ENCODE data around the gene ITPA. TPM values are rescaled to one million over a fixed set of nuclear protein-coding genes. Genes with fewer than 3 reads are reported as not detected.

The ITPA gene
- total and polyA plus RNA-seq, 2 of the 13 experiments (the other 11 are each of a cell fraction or from before 2014, with no cell fraction given) = 60.1 to 103 TPM

- no peak for TF ChIP-seq ZNF142 (CRISPR knock-in tag; IDR thresholded peaks at IDR 0.05)
- TF ChIP-seq CENPX (CRISPR knock-in tag; IDR thresholded peaks at IDR 0.05) = no peak
- 0 out of 2 replicates have a peak, but pooled peaks have one; percentile 63 for TF ChIP-seq GLI4 (CRISPR knock-in tag; IDR thresholded peaks at IDR 0.05; ENCODE audit: borderline replicate concordance)
- TF ChIP-seq NR0B2 (CRISPR knock-in tag; IDR thresholded peaks at IDR 0.05) = no peak
- no peak for TF ChIP-seq ZFP36 (IDR thresholded peaks at IDR 0.05; ENCODE audit: borderline replicate concordance, low read depth, low read length, partially characterized antibody)
- no peak for TF ChIP-seq NKX3-1 (CRISPR knock-in tag; IDR thresholded peaks at IDR 0.05)
- TF ChIP-seq PAWR (CRISPR knock-in tag; IDR thresholded peaks at IDR 0.05; ENCODE audit: borderline replicate concordance) = no peak
- no peak for TF ChIP-seq ZNF724P (CRISPR knock-in tag; IDR thresholded peaks at IDR 0.05; ENCODE audit: borderline replicate concordance)
- no peak for TF ChIP-seq ZNF407 (CRISPR knock-in tag; IDR thresholded peaks at IDR 0.05; ENCODE audit: not compliant biosample characterization)
- no peak for TF ChIP-seq HMG20B (CRISPR knock-in tag; conservative IDR thresholded peaks at IDR 0.05)
Measured at GRCh38 chr20:3226093-3226492, 16.8 kb downstream of the ITPA start (continued).

Measured in HepG2 (cell line).